HUES48 (cell line): ENCODE results near the gene MAPK9.

Experiments
- H3K27ac ChIP-seq: one replicate; pipeline ENCODE4 v1.7.0; 2013; ENCODE audit warnings: low read depth, low read length, inconsistent platforms
- H3K27me3 ChIP-seq: 2 replicates; pipeline ENCODE4 v1.6.1; 2013; ENCODE audit warnings: mild to moderate bottlenecking, low read length; ENCODE audit not compliant: control insufficient read depth, insufficient read depth
- H3K36me3 ChIP-seq: 2 replicates; pipeline ENCODE4 v1.6.1; 2013; ENCODE audit warnings: low read length; ENCODE audit not compliant: control insufficient read depth, insufficient read depth
- H3K4me1 ChIP-seq: 2 replicates; pipeline ENCODE4 v1.6.1; 2013; ENCODE audit warnings: mild to moderate bottlenecking, low read length; ENCODE audit not compliant: control insufficient read depth, insufficient read depth
- H3K4me3 ChIP-seq: 2 replicates; pipeline ENCODE4 v1.5.1; 2013; ENCODE audit warnings: mild to moderate bottlenecking, low read depth, low read length
- H3K9ac ChIP-seq: 2 replicates; pipeline ENCODE4 v1.6.1; 2013; ENCODE audit warnings: mild to moderate bottlenecking, low read depth, low read length, moderate library complexity
- H3K9me3 ChIP-seq: 2 replicates; pipeline ENCODE4 v1.6.1; 2013; ENCODE audit warnings: low read length; ENCODE audit not compliant: control insufficient read depth, insufficient read depth

MAPK9 gene

DNA sequence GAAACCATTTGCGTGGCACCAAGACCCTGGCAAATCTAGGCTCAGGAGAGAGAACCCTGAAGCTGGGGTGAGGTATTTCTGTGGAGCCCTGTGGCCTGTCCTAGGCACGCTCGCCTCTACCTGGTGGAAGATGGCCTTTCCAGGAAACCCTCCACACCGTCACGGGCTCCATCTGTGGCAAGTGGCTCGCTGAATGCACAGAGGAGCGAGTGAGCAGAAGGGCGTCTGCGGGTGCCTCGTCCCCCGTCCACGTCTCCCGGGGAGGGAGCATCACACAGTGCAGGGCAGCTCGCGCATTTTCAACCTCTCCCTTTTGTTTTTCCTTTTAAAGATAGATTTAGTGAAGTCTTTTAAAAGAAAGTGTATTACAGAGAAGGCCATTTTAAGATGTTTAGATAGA is 57.6 kb downstream of the MAPK9 start:
- Histone ChIP-seq H3K27me3 (no peaks in the 10 kb centered on the region), H3K9me3 (no peaks in the 10 kb centered on the region), H3K4me1 (peaks cover 4% of the 10 kb centered on the region), H3K9ac (no peak overlapping the region), H3K4me3 (no peak overlapping the region), H3K27ac (no peak overlapping the region), H3K36me3 (peaks cover 52% of the 10 kb centered on the region)

DNA sequence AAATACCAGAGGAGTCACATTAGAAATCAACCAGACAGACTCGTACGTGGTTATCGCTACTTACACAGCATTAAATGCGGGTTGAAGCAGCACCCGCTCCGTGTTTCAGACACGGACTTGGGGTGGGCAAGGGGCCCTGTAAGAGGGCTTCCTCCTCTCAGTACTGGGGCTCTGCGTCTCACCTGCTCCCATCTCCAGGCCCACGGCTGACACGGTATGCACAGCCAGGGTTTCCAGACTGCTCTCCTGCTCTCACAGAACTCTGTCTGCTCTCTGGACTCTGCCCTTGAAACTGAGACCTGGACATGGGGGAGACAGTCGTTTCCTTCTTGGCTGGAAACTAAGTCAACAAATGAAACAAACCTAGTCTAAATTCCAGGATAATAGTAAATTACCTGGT is 58.2 kb downstream of the MAPK9 start:
- Histone ChIP-seq H3K4me1 (peaks cover 4% of the 10 kb centered on the region), H3K4me3 (no peak overlapping the region), H3K36me3 (peaks cover 47% of the 10 kb centered on the region), H3K9ac (no peak overlapping the region), H3K27ac (no peak overlapping the region), H3K9me3 (no peaks in the 10 kb centered on the region), H3K27me3 (no peaks in the 10 kb centered on the region)

DNA sequence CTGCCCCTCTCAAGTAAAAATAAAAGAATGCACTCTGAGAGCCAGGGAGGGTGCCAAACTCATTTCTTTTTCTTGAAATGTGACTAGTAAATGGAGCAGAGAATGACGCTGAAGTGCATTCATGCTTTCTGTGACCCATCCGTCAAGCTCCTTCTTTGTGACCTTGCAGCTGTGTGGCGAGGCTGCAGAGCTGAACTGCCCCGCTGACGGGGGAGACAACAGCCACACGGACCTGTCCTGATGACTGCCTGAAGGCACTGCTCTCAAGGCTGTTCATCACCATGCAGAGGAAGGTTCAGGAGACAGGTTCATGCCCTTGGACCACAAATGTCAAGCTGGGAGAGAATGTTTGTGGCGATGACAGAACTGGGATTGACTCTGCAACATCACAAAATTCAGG is 61.9 kb downstream of the MAPK9 start:
- Histone ChIP-seq H3K4me1 (no peaks in the 10 kb centered on the region; the same call in 1 of the 2 replicates), H3K9me3 (0 out of 2 replicates have a peak, but pooled peaks cover 2% of the 10 kb centered on the region), H3K9ac (no peak overlapping the region), H3K36me3 (peaks cover 18% of the 10 kb centered on the region), H3K27me3 (no peaks in the 10 kb centered on the region), H3K27ac (no peak overlapping the region), H3K4me3 (no peak overlapping the region)

DNA sequence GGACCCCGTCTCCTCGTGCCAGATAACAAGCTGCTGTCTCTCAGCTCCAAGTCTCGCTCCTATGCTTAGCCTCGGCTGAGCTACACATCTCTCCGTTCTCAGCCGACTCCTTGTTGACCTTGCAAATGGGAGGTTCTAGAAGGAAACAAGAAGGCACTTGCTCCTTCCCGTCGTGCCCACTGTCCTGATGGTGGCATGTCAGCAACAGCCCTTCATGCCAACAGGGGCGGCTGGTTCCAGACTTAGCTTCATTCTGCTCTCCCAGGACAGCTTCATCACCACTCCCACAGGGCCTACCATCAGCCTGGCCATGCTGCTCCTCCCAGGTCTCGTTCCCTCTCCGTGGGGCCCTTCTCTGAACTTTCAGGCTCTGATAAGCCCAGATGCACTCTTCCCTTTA is 69.8 kb downstream of the MAPK9 start:
- Histone ChIP-seq H3K9ac (no peak overlapping the region), H3K9me3 (0 out of 2 replicates have a peak, but pooled peaks cover 5% of the 10 kb centered on the region), H3K27me3 (no peaks in the 10 kb centered on the region), H3K4me3 (no peak overlapping the region), H3K36me3 (no peaks in the 10 kb centered on the region), H3K4me1 (no peaks in the 10 kb centered on the region), H3K27ac (no peak overlapping the region)

DNA sequence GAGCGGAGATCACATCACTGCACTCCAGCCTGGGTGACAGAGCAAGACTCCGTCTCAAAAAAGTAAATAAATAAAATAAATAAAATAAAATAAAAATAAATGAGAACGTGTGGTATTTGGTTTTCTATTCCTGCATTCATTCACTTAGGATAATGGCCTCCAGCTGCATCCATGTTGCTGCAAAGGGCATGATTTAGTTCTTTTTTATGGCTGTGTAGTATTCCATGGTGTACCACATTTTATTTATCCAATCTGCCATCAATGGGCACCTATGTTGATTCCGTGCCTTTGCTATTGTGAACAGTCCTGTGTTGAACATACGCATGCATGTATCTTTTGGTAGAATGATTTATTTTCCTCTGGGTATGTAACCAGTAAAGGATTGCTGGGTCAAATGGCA is 74.1 kb downstream of the MAPK9 start:
- Histone ChIP-seq H3K27me3 (no peaks in the 10 kb centered on the region), H3K4me1 (no peaks in the 10 kb centered on the region), H3K36me3 (no peaks in the 10 kb centered on the region), H3K9ac (no peak overlapping the region), H3K4me3 (no peak overlapping the region), H3K9me3 (no peaks in the 10 kb centered on the region), H3K27ac (no peak overlapping the region)

DNA sequence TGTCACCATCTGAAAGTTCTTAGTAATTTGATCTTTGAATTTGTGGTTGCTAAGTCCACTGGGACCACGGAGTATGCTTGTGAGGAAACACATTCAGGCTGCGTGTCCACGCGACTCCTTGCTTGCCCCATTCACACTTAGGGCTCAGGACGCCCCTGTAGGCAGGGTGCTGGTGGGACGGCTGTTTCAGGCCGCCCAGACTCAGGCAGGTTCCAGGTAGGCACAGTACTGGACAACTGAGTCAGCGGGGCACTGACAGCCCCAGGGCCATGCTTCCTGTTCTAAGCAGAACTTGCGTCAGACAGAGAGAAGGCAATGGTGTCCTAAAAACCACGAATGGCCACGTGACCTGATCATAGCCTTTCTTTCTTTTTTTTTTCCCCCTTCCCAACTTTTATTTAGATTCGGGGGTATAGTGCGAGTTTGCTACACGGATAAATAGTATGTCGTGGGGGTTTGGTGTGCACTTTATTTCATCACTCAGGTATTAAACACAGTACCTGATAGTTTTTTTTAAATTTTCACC is 75.2 kb downstream of the MAPK9 start:
- Histone ChIP-seq H3K9me3 (no peaks in the 10 kb centered on the region), H3K27ac (no peak overlapping the region), H3K36me3 (no peaks in the 10 kb centered on the region), H3K4me3 (no peak overlapping the region), H3K27me3 (no peaks in the 10 kb centered on the region; the same call in 1 of the 2 replicates), H3K9ac (no peak overlapping the region), H3K4me1 (no peaks in the 10 kb centered on the region)

DNA sequence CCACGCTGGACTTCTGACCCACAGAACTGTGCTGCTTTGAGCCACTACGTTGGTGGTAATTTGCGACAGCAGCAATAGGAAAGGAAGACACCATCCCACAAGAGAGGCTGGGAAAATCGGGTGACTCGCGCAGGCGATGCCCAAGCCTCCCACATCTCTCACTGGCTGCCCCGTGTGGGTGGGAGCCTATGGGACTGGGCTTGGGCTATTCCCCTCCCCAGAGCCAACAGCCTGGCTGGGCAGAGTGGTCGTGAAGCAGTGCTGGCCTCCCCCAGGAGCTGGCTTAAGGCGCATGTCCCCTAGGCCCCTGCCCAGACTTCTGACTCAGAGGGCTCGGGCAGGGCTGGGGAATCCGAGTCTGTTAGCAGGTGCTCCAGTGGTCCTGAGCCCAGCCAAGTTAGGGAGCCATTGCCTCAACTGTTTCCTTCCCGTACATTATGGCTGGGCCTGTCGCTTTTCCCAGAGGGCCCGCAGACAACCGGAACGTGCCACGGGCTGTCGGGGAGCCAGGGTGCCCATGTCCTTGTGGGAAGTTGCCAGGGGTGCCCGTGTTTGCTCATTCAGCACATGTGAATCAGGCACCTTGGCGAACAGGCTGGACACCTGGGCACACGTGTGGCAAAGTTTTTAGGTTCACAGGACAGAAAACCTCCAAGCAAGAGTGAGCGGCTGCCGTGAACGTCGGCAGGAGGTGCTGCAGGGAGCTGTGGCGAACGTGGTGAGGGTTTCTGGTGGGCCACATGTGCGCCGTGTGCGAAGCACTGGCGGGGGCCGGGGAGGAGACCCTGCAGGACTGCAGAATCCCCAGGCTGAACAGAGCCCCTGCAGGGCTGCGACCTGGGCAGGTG is 75.9 kb downstream of the MAPK9 start:
- no peak overlapping the region for H3K9ac ChIP-seq
- H3K27me3 ChIP-seq = no peaks in the 10 kb centered on the region; the same call in 1 of the 2 replicates
- H3K4me3 ChIP-seq = no peak overlapping the region
- no peaks in the 10 kb centered on the region for H3K4me1 ChIP-seq
- H3K9me3 ChIP-seq = no peaks in the 10 kb centered on the region
- H3K36me3 ChIP-seq = no peaks in the 10 kb centered on the region
- H3K27ac ChIP-seq = no peak overlapping the region

DNA sequence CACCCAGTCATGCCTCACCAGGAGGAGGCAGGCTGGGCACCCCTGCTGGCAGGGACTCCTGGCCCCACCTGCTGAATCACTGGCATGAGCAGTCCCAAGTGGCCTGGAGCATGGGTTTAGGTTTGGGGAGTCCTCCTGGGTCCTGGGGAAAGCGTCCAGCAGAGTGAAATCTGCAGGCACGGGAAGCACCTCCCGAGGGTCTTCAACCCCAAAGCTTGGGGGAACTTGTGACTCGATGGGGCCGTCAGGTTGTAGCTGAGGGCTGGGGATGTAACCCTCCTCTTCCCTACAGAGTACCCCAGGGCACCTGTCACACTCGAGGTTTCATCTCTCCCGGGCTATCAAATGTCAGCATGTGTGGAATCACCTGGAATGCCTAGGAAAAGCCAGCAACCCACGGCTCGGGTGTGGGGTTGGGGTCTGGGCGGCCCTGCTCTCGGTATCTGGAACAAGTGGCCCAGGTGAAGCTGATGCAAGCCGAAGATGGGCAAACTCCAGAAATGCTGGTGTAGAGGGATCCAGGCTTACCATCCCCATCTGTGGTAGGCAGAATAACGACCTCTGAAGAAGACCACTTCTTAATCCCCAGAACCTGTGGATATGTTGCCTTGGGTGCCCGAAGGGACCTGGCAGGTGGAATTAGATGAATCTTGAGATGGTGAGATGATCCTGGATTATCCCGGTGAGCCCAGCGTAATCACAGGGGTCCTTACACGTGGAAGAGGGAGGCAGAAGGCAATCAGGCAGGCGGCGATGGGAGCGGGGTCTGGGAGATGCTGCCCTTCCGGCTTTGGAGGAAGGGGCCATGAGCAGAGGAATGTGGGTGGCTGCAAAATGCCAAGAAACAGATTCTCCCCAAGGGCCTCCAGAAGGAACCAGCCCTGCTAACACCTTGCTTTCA is 76.8 kb downstream of the MAPK9 start:
- Histone ChIP-seq H3K4me3 (no peak overlapping the region), H3K27ac (no peak overlapping the region)

DNA sequence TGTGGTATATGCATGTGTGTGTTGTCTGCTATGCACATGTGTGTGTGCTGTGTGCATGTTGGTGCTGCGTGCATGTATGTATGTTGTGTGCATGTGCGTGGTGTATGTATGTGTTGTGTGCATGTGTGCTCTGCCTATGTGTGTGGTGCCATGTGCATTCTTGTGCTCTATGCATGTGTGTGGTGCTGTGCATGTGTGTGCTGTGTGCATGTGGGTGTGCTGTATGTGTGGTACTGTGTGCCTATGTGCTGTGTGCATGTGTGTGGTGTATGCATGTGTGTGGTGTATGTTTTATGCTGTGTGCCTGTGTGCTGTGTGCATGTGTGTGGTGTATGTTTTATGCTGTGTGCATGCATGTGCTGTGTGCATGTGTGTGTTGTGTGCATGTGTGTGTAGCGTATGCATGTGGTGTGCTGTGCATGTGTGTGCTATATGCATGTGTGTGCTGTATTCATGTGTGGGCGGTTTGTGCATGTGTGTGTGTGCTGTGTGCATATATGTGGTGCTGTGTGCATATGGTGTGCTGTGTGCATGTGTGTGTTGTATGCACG is 78.2 kb downstream of the MAPK9 start:
- Histone ChIP-seq H3K9ac (no peak overlapping the region), H3K4me1 (no peaks in the 10 kb centered on the region), H3K27me3 (peaks cover 5% of the 10 kb centered on the region), H3K4me3 (no peak overlapping the region), H3K9me3 (no peaks in the 10 kb centered on the region), H3K36me3 (no peaks in the 10 kb centered on the region), H3K27ac (no peak overlapping the region)

More for the DNA sequence above, 76.8 kb downstream of the MAPK9 start:
- H3K9ac ChIP-seq = no peak overlapping the region
- H3K9me3 ChIP-seq = no peaks in the 10 kb centered on the region
- H3K4me1 ChIP-seq = no peaks in the 10 kb centered on the region
- no peaks in the 10 kb centered on the region for H3K36me3 ChIP-seq
- no peaks in the 10 kb centered on the region; the same call in 1 of the 2 replicates for H3K27me3 ChIP-seq

DNA sequence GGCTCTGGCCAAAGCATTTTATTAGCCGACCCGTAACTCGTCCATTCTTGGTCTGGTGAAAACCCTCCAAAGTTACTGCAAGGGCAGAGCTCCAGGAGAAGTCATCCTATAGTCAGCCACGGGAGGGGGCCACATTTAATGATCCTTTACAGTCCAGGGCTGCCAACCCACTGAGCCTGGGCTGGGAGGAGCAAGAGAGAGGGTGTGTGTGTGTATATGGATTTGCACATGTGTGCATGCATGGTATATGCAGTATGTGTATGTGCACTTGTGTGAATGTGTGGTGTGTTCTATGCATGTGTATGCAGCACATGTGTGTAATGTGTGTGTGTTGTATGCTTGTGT is 78.7 kb downstream of the MAPK9 start:
- no peak overlapping the region for H3K27ac ChIP-seq
- H3K27me3 ChIP-seq = peaks cover 9% of the 10 kb centered on the region
- H3K4me1 ChIP-seq = no peaks in the 10 kb centered on the region
- H3K9me3 ChIP-seq = no peaks in the 10 kb centered on the region
- H3K9ac ChIP-seq = no peak overlapping the region
- no peaks in the 10 kb centered on the region for H3K36me3 ChIP-seq
- H3K4me3 ChIP-seq = no peak overlapping the region
